HG03095 (cell line): ENCODE data around the gene NFE2.
"Not testable (repeated sequence)": the region's sequence is repeated elsewhere in the genome, so short reads cannot be mapped to it uniquely, and the experiment has no call there.

Experiments used
- ATAC-seq: cut with Tn5 transposase; IDR thresholded peaks from one replicate; pipeline ENCODE4 v1.9.1; 2021; ENCODE audit warnings: moderate library complexity; ENCODE audit not compliant: unreplicated experiment

Gene NFE2

DNA sequence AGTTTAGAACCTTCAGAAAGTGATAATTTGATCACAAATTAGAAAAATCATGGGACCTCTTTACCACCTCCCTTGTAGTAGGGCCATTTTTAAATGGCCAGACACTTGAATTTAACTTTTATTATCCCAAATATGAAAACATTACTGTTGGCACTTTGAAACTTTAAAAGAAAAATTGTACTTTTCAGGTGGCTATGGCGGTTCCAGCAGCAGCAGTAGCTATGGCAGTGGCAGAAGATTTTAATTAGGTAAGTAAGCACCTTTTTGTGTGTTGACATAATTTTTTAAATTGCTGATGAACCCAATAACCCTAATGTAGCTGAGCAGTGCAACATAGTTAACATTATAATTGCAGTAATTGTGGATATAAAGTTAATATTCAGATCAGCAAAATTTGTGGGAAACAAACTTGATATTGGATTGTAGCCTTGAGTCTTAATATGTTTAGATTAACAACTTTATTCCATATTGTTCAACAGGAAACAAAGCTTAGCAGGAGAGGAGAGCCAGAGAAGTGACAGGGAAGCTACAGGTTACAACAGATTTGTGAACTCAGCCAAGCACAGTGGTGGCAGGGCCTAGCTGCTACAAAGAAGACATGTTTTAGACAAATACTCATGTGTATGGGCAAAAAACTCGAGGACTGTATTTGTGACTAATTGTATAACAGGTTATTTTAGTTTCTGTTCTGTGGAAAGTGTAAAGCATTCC, 16.6 kb downstream of the NFE2 start:
- not testable (repeated sequence) for ATAC-seq

DNA sequence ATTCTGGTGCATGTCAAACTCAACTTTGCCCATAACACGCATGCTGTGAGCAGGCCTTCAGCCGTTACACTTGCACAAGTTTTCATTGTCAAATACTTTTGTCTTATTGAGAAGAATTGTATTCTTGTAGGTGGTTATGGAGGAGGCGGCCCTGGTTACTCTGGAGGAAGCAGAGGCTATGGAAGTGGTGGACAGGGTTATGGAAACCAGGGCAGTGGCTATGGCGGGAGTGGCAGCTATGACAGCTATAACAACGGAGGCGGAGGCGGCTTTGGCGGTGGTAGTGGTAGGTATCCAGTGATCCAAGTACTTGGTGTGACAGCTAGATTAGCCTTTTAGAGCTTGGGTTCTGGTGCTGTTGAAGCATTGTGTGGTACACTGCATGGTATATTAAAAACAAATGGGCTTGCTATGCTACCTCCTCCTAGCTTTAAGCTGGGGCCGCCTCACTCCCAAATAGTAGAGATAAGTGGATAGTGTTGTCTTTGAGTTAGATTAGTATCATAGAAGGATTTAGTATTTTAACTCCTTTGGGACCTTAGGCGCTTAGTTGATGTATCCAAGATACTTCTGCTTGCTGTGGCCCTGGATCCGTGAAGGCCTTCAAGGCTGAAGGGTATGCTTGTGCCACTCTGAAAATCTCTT, 17.7 kb downstream of the NFE2 start:
- no peak for ATAC-seq

DNA sequence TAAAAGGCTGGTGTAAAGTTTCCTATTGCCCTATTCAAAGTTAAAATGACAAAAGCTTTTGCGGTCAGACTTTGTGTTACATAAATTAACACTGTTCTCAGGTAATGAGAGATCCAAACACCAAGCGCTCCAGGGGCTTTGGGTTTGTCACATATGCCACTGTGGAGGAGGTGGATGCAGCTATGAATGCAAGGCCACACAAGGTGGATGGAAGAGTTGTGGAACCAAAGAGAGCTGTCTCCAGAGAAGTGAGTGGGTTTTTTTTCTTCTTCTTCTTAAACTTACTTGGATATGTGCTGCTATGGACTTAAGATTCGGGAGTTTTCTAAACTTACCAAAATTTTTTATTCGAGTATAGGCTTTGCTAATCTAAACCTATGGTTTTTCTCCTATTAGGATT, 19.1 kb downstream of the NFE2 start:
- not testable (repeated sequence) for ATAC-seq

DNA sequence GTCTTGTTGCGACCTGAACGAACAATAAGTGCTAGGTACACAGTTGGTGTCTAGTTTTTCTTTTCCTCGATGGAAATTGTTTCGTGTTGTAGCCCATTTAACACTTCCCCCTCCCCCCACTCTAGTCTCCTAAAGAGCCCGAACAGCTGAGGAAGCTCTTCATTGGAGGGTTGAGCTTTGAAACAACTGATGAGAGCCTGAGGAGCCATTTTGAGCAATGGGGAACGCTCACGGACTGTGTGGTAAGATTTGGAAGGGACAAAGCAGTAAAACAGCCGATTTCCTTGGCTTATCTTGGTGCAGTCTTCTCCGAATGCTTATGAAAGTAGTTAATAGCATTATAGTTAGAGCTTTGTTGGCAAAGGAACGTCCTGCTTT, 19.6 kb downstream of the NFE2 start:
- not testable (repeated sequence) for ATAC-seq

DNA sequence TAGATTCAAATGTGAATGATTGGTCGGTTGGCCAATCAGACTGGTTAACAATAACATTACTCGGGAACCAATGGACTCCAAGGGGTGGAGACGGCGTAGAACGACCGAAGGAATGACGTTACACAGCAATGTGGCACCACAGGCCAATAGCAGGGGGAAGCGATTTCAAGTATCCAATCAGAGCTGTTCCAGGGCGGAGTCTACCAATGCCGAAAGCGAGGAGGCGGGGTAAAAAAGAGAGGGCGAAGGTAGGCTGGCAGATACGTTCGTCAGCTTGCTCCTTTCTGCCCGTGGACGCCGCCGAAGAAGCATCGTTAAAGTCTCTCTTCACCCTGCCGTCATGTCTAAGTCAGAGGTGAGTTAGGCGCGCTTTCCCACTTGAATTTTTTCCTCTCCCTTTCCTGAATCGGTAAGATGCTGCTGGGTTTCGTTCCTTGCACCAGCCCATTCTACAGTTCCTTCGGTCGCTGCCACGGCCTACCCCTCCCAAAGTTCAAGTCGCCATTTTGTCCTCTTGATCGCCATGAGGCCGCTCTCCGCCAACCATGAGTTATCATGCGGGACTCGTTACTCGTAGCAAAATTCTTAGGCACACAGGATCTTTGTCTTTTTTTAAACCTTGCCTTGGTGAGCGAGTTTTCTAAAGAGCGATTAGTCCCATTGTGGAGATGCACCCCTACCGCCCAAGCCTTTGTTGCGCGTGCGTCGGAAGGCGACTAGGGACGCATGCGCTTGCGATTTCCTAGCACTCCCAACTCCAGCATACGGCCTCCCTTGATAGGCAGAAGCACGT, 20.2 kb downstream of the NFE2 start, which contains the start of gene HNRNPA1:
TSS of gene HNRNPA1 (plus strand) at position 259 of the 793 bp plus-strand sequence. CDS start at position 341, 82 bp downstream.
- peak; percentile 85 for ATAC-seq

DNA sequence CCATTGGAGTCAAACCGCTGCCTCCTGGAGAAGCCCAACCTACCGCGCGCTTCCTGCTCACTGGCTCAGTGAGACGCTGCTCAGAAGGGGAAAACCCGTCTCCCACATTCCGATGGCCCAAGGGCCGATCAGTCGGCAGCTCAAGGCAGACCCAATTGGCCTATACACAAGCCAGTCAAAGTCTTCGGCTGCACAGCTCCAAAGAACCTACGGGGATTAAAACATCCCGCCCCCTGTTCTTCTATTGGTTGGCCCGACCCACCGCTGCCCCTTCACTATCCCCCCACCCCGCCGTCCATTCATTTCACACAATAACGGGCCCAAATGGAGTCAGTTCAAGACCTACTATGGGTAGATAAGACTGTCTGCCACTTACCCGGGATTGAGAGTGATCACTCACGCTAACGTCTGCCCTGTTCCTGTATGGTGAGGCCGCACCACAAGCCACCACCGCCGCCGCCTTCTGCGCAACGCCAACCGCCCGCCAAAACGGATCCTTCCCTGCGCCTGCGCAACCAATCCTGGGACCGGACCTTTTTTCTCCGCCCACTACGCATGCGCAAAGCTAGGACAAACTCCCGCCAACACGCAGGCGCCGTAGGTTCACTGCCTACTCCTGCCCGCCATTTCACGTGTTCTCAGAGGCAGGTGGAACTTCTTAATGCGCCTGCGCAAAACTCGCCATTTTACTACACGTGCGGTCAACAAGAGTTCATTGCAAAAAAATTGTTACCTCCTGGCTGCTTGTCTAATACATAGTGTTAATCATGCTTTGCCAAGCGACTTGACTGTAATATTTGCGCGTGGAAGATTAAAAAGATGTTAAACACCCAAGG, 21.0 kb downstream of the NFE2 start, which contains the start of gene CBX5:
TSS of gene CBX5 (minus strand) at position 491 of the 836 bp plus-strand sequence. CDS start 22,472 bp downstream, outside the sequence.
- peak; percentile 75 for ATAC-seq

DNA sequence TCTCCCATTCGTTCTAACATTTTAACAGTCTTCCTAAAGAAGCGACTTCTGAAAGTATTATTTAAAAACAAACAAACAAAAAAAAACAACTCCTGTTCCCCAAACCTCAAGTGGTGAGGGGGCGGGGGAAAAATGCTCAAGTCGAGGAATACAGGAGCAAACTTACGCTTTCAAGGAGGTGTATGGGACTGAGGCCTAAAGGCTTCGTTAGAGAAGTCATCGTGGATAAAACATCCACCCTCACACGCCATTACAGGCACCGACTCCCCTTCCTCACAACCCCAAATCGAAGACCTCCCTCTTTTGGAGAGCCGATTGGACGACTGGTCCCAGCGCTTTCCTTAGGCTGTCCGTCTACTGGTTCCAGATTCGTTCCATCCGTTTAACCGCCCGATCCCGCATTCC, 21.6 kb downstream of the NFE2 start:
- ATAC-seq: peak; percentile 0

DNA sequence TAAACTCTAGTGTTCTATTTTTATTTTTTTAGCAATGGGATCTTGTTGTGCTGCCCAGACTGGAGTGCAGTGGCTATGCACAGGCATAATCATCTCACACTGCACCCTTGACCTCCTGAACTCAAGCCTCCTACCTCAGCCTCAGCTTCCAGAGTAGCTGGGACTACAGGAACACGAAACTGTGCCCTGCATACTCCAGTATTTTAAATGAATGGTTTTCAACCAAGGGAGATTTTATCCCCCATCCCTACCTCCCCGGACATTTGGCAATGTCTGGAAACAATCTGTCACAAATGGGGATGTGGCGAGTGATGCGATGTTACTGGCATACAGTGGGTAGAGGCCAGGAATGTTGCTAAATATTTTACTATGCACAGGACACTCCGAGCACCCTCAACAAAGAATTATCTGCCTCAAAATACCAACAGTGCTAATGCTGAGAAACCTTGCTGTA, 23.0 kb downstream of the NFE2 start:
- no peak for ATAC-seq

DNA sequence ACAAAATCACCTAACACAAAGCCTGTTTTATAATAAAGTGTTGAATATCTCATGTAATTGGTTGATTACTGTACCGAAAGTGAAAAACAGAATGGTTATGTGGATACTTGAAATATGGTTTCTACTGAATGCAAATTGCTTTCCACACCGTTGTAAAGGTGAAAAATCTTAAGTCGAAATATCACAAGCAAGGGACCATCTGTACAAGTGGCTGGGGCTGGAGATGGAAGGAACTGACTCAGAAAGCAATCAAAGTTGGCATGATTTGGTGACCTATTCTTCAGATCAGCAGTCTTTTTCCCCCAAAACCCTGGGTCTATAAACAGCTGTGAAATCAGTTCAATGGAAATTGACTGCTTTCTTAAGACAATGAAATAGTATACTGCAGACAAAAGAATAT, 24.4 kb downstream of the NFE2 start:
- no peak for ATAC-seq

DNA sequence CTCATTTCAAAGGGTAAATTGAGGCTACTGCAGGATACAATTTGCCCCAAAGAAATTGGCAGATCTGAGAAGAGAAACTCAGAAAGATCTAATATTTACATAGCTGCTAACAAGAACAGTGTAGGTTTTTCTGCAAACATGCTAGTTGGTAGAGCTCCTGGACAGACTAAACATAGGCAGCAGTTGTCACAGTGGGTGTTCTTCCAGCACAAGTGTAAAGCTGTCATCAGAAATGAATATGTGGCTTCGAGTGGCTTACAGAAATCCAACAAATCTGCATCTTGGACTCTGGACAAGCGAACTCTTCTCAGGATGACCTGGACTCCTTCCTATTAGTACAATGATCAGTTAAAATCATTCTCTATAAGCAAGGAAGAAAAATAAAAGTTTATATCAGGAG, 26.8 kb downstream of the NFE2 start:
- no peak for ATAC-seq

DNA sequence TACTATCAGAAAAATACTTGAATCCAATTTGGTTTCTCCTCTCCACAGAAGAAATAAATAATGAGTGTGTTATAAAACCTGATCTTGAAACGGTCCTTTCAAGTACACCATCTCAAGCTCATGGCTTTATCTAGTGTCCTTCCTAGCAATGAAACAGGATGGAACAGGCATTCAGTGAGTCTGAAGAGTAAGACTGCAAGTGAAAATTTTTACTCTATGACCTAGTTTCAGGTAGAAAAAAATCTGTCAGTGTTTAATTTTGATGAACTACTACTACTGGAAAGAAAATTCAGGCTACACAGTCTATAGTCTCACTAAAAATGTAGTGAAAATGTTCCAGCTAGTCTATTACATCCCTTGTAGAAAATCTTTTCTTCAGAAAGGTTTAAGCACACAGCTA, 28.6 kb downstream of the NFE2 start:
- ATAC-seq: no peak

DNA sequence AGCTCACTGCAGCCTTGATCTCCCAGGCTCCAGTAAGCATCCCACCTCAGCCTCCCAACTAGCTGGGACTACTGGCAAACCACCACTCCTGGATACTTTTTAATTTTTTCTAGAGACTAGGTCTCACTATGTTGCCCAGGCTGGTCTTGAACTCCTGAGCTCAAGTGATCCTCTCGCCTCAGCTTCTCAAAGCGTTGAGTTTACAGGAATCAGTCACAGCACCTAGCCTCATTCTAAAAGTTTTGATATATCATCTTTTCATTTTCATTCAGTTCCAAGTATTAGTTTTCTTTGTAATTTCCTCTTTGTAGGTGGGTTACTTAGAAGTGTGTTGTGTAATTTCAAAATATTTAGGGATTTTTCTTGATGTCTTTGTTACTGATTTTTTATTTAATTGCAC, 30.5 kb downstream of the NFE2 start:
- no peak for ATAC-seq

DNA sequence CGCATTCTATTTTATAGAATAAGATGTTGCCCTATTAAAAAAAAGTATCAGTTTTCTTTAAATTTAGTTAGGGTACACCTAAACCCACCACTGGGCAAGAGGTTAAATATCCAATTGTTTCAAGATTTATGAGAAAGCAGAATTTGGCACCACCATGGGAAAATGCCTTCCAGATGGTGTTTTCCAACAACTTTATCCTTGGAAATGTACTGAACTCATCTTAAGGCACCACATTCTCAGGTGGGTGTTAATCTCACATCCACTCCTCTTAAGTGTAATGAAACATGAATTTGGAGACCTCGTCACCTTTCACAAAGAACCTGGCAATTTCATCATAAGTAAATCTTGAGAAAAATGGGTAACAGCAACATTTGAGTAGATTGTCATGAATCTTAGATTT, 34.0 kb downstream of the NFE2 start:
- ATAC-seq: no peak

DNA sequence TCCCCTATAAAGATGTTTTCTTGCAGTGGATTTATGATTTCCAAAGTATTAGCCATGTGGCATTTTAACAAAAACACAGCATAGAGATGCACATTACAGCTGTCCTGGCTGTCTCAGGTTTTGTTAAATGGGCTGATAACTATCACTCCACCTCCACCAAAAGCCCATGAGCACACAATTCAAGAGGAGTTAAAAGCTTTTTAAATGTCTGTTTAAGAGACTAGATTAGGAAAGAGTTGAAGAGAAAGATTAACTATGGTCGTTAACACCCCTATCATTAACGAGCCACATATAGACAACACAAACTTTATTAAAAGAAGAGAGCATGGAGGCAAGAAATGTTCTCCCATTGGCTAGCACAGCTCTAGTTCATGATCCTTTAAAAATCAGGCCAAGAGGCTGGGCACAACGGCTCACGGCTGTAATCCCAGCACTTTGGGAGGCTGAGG, 35.4 kb downstream of the NFE2 start:
- no peak for ATAC-seq

DNA sequence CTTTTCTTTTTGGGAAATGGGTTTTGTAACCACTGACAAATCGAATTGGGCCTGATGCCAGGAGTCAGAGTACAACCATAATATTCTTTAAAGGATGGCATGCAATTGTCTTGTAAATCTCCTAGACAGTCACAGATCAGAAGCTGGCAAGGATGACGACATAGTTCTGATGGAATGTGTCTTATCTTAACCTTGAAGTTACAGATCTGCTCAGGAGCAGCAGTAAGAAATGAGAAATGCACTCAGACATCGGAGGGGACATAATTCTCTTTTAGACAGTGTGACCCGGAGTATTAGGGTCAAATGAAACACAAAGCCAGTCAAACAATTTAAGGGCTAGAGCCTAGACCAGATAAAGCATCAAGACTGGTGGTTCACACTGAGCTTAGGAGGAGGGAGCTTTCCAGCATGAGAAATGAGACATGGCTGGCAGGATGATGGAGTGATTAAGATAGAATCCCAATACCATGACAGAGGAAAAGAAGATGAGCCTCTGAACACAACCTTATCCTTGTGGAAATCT, 38.4 kb downstream of the NFE2 start:
- no peak for ATAC-seq

DNA sequence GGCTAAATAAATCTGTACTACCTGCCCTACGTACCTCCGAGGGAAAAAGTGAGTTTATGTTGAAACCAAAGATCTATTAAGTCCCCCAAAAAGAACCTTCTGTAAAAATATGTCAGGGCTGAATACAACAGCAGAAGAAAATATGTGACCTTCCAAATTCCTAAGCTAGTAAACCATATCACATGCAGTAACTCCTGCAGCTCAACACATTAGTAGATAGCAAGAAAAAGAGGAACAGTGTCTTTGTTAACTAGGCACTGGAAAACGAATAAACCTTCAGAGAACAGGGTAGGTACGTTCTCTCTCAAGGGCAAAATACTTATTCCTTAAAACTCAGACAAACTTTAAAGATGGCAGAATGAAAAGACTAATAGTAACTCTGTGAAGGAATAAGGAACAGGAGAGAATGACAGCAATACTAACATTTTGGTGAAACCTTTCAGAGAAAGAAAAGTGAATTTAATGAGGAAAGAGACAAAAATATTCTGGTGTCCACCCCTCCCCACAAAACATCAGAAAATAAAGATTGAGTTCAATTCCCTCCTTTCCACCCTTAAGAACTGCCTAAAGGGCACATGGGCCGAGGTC, 38.9 kb downstream of the NFE2 start:
- no peak for ATAC-seq

DNA sequence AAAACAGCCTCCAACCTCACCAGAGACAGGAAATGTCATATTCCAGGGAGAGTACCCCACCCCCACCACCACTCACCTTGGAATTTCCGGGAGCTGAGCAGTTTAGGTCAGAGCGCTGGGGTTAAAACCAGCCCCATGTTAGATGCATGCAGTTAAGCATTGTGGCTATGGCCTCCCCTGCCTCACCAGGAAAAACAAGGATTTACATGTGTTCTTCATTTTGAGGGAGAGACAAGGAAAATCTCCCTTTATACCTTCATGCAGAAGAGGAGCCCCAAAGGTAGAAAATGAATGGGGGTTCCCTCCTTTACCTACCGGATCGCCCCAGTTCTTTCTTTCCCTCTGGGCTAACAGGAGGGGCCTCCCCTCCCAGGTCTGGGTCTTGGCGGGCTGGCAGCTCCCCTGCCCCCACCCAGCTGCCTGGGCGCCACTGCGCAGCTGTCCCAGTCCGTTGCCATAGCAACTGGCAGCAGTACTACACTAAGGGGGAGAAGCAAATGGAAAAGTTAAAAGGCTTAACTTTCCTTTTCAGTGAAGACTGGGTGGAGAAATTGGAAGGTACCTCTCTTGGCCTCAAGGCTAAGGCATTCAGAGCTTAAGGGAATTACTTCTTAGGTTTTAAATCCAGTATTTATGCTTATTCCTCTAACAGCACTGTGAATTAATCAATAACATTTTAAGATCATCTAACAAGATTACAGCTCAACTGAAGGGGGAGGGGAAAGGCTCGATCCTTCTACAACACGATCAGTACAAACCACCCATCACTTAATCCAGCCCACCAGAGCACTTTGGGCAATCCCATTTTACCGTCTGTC, 41.4 kb downstream of the NFE2 start:
- ATAC-seq: no peak

DNA sequence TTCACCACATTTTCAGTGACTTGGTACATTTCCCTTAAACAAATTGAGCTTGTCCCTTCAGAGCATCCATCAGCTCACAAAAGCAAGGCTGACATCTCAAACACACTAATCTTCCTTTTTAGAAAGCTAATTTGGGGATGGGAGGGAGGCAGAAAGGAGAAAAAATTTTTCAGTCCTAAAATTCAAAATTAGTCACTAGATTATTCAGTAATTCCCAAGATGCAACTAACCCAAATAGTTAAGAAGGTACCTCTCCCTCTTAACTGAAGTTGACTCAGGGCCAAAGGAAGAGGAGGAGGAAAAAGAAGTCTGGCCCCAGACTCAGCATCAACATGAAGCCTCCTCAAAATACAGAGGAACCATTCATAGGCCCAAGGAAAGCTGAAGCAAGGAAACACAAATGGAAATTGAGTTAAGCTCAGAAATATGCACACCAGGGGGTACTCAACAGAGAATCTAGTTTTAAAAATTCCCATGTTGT, 42.6 kb downstream of the NFE2 start:
- ATAC-seq: no peak

DNA sequence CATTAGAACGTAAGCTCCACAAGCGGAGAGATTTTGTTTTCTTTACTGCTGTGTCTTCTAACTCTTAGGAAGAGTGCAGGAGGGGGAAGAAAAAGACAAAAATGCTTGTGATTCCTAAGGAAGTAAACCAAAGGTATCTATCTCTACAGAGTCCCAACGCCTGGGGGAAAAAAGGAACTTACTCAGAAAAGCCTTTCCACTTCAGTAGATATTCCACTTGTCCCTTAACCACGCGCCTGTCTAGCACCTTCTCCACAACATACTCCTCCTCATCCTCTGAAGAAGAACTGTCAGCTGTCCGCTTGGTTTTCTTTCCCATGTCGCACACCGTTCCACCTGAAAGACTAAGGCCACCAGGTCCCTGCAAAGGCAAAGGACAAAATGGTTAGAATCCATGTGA, 43.5 kb downstream of the NFE2 start:
- ATAC-seq: no peak
